ENCODE measurements around the gene ZNF197. TPM values are rescaled to one million over a fixed set of nuclear protein-coding genes. Genes with fewer than 3 reads are reported as not detected.

Gene ZNF197
- total RNA-seq, result 6.4 and 7.1 TPM in 2 replicates
- 2.8 and 2.9 TPM in 2 replicates for polyA plus RNA-seq
- polyA plus RNA-seq (2011; cell fraction: cytosol; rRNA removed), result 3.2 and 3.4 TPM in 2 replicates
- 3.3 and 3.6 TPM in 2 replicates for polyA plus RNA-seq (2011; cell fraction: nucleus; rRNA removed)
- 5.5 and 6.2 TPM in 2 replicates for polyA plus RNA-seq (2012)
- 8.2 and 8.3 TPM in 2 replicates for polyA minus RNA-seq
- polyA minus RNA-seq (2011; cell fraction: cytosol; rRNA and poly(A)+ RNA removed), result 6.1 TPM
- 3.8 and 5.7 TPM in 2 replicates for polyA minus RNA-seq (2011; cell fraction: nucleus; rRNA and poly(A)+ RNA removed)
- Bru-seq, nascent RNA, result percentile 76 among the genes with signal in this experiment
- BruChase-seq, experiment 1, labeled RNA remaining after a 6-hour chase, result percentile 63 among the genes with signal in this experiment
- BruChase-seq, experiment 2, labeled RNA remaining after a 2-hour chase, result percentile 62 among the genes with signal in this experiment
- long read RNA-seq, partial matches to known transcripts, result 0 of 9 reads
- long read RNA-seq, other reads (novel, unspliced or antisense), result 5 of 9 reads

DNA sequence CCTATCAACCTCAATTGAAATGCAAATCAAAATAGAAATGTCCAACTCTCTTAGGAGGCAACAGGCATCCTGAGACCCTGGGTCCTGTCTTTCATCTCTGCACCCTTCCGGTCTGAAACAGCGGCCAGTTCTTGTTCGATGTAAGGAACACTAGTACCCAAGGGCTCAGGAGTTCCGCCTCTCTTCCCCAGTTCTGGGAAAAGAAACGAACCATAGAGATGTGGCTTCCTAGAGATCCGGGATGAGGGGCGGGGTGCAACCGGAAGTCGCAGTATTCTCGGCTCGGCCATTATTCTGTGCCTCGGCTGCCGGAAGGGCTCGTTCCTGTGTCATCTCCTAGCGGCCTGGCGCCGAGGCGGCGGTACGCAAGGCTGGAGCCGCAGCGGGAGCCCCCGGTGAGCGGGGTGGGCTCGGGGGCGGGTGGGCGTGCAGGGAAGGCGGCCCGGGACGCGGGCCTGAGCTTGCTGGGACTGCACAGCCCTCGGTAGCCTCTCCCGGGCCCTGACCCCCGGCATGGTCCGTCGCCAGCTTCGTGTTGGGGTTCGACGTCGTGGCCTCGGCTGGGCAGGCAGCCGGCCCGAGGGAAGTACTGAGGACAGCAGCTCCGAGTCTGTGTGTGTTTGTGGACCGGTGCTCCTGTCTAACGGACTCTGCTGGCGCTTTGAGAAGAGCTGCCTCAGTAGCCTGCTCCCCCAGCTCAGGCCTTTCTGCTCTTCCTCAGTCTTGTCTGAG is at the start of gene ZNF197:
TSS of gene ZNF197 (plus strand) at position 288 of the 732 bp plus-strand sequence. CDS start 4,119 bp downstream, outside the sequence.
- dilution Hi-C loops (cut with MboI; ENCODE audit: extremely low pct_ligation_motif_present, low sequenced_read_pairs) (no loop called here), intact Hi-C loops (cut with micrococcal nuclease) (loop anchor here (1.0 to 10.0 kb wide), 7 partner anchors 23 to 300 kb away; partner anchors contain the start of genes ZKSCAN7, ZNF35, ZNF445 and ZNF501)
- Histone ChIP-seq H3K9ac (replicated peaks; ENCODE audit: extremely low read depth, insufficient read depth, low read length) (peak within 1 kb of the TSS; percentile 49), H3K4me1 (ENCODE audit: control insufficient read depth, extremely low read depth, insufficient read depth, low read length) (peaks cover 4% of the 10 kb centered on the region), H3K27me3 (ENCODE audit: control insufficient read depth in 2 of 2, insufficient read depth in 2 of 2, low read length in 2 of 2) (no peaks in the 10 kb centered on the region), H4K20me1 (replicated peaks; ENCODE audit: control insufficient read depth, extremely low read depth, insufficient read depth, low read length) (no peaks in the 10 kb centered on the region), H3K36me3 (ENCODE audit: control insufficient read depth in 2 of 2, extremely low read depth in 1 of 2, insufficient read depth in 2 of 2, low read length in 2 of 2) (peaks cover 3 to 8% of the 10 kb centered on the region in 2 experiments), H3K4me2 (ENCODE audit: insufficient read depth, low read length) (peak within 1 kb of the TSS; percentile 77), H3K27ac (ENCODE audit: insufficient read depth, low read depth, low read length) (peak within 1 kb of the TSS; percentile 3), H3K9me1 (replicated peaks; ENCODE audit: control insufficient read depth, extremely low read depth, insufficient read depth, low read length) (no peaks in the 10 kb centered on the region), H2AFZ (ENCODE audit: low read depth, low read length) (peak within 1 kb of the TSS; percentile 92), H3K9me3 (replicated peaks; ENCODE audit: control insufficient read depth, insufficient read depth, low read length) (no peaks in the 10 kb centered on the region), H3K4me3 (replicated peaks in 1 of 3; ENCODE audit: insufficient read depth in 1 of 3, low read depth in 1 of 3, low read length in 3 of 3) (peak within 1 kb of the TSS; percentile 13 to 69 (median 62)), H3K79me2 (ENCODE audit: control insufficient read depth, insufficient read depth, low read length) (peaks cover 3% of the 10 kb centered on the region)
- ChIA-PET CTCF (interaction anchor here (1.0 to 1.3 kb wide), 5 partner anchors 20 to 92 kb away, joined by 3 to 5 read pairs (median 3); partner anchors contain the start of genes ZKSCAN7, ZNF35 and ZNF502), POLR2A (interaction anchor here (1.1 kb wide), 1 partner anchor 24 kb away, joined by 4 read pairs; the partner anchor contains the start of gene ZNF35)
- TF ChIP-seq EZH2 (IDR thresholded peaks at IDR 0.05; ENCODE audit: borderline replicate concordance, low read depth, low read length, severe bottlenecking) (no peak), POLR2A (IDR thresholded peaks at IDR 0.05; ENCODE audit: low read depth, low read length) (peak; percentile 80), MYC (IDR thresholded peaks at IDR 0.05; ENCODE audit: low read depth, low read length) (no peak), GATA2 (IDR thresholded peaks at IDR 0.05; ENCODE audit: insufficient read depth, insufficient read length, low read depth, low read length) (no peak), FOS (IDR thresholded peaks at IDR 0.05; ENCODE audit: borderline replicate concordance, insufficient read depth, low read length) (no peak), POLR2AphosphoS5 (IDR thresholded peaks at IDR 0.05; ENCODE audit: insufficient read depth, low read depth, low read length) (peak; percentile 84), JUN (IDR thresholded peaks at IDR 0.05; ENCODE audit: borderline replicate concordance, insufficient read depth, insufficient read length, low read depth) (no peak)
- TF ChIP-seq, protein P1, sequence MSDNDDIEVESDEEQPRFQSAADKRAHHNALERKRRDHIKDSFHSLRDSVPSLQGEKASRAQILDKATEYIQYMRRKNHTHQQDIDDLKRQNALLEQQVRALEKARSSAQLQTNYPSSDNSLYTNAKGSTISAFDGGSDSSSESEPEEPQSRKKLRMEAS (IDR thresholded peaks at IDR 0.05; ENCODE audit: insufficient read depth, insufficient read length), result no peak
- TF ChIP-seq, protein P2, sequence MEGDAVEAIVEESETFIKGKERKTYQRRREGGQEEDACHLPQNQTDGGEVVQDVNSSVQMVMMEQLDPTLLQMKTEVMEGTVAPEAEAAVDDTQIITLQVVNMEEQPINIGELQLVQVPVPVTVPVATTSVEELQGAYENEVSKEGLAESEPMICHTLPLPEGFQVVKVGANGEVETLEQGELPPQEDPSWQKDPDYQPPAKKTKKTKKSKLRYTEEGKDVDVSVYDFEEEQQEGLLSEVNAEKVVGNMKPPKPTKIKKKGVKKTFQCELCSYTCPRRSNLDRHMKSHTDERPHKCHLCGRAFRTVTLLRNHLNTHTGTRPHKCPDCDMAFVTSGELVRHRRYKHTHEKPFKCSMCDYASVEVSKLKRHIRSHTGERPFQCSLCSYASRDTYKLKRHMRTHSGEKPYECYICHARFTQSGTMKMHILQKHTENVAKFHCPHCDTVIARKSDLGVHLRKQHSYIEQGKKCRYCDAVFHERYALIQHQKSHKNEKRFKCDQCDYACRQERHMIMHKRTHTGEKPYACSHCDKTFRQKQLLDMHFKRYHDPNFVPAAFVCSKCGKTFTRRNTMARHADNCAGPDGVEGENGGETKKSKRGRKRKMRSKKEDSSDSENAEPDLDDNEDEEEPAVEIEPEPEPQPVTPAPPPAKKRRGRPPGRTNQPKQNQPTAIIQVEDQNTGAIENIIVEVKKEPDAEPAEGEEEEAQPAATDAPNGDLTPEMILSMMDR (IDR thresholded peaks at IDR 0.05; ENCODE audit: extremely low read depth in 1 of 2, insufficient read depth in 1 of 2, low read depth in 1 of 2, low read length in 2 of 2), result no peak
- FAIRE-seq, result peak; percentile 91
- BruUV-seq (replicated peaks), result TSS peak; percentile 51
- DNase-seq (ENCODE audit: low read depth, low spot score), result peak; percentile 70

Data from endothelial cell of umbilical vein (primary cell).